Sigmoid colon (tissue), 4 donors: ENCODE measurements around the gene RAB3C.

ENCODE experiments used
- EP300 ChIP-seq, 4 donors: sonication (generic); formaldehyde crosslinking; IDR thresholded peaks; one replicate each; pipeline ENCODE4 v1.6.1; 2017; ENCODE audit warnings: antibody characterized with exemption in 4 of 4
- TF ChIP-seq, protein P1 (sequence below), 4 experiments: fragments of 450-650 bp in 3 of 4; fragments of 200-600 bp in 1 of 4; IDR thresholded peaks; one replicate each; pipeline ENCODE4 v1.5.1; 2016 to 2019; ENCODE audit warnings: antibody characterized with exemption in 4 of 4, mild to moderate bottlenecking in 3 of 4, moderate library complexity in 2 of 4

DNA sequence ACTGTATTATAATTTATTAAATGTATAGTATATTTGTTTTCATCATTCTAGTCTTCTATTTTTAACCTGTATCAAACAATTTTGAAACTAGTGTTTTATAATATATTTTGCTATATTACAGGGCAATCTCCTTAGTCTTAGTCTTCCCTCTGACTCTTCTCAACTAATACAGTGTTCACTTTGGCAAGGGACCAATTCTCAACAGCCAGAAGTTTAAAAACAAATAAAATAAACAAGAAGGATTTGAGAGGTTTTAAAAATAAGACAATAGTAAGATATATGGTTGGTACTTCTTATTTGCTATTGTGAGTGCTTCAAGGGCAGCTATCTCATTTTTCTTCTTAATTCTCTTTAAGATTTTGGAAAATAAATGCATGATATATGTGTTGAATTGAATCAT is 167.2 kb downstream of the RAB3C start:
- TF ChIP-seq, protein P1, sequence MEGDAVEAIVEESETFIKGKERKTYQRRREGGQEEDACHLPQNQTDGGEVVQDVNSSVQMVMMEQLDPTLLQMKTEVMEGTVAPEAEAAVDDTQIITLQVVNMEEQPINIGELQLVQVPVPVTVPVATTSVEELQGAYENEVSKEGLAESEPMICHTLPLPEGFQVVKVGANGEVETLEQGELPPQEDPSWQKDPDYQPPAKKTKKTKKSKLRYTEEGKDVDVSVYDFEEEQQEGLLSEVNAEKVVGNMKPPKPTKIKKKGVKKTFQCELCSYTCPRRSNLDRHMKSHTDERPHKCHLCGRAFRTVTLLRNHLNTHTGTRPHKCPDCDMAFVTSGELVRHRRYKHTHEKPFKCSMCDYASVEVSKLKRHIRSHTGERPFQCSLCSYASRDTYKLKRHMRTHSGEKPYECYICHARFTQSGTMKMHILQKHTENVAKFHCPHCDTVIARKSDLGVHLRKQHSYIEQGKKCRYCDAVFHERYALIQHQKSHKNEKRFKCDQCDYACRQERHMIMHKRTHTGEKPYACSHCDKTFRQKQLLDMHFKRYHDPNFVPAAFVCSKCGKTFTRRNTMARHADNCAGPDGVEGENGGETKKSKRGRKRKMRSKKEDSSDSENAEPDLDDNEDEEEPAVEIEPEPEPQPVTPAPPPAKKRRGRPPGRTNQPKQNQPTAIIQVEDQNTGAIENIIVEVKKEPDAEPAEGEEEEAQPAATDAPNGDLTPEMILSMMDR (IDR thresholded peaks at IDR 0.05) = no peak
- no peak for TF ChIP-seq EP300 (IDR thresholded peaks at IDR 0.05)
